DOHH2 (cell line): ENCODE data around the gene PPRC1.

ENCODE experiments used
- H3F3A ChIP-seq: fragments of 200-600 bp; sonication (generic), shearing (Covaris generic); 2 replicates; pipeline ENCODE4 v1.6.0; 2016; ENCODE audit warnings: antibody characterized with exemption, mild to moderate bottlenecking; ENCODE audit not compliant: control insufficient read depth, insufficient read depth
- H3K27ac ChIP-seq: fragments of 200-600 bp; sonication (generic); 2 replicates; pipeline ENCODE4 v1.5.1; 2014; ENCODE audit warnings: low read depth, mild to moderate bottlenecking, low read length, moderate library complexity
- H3K27me3 ChIP-seq: fragments of 200-600 bp; sonication (generic); 2 replicates; pipeline ENCODE4 v1.6.1; 2014; ENCODE audit warnings: mild to moderate bottlenecking, low read length, mixed read lengths; ENCODE audit not compliant: control insufficient read depth
- H3K36me3 ChIP-seq: fragments of 200-600 bp; sonication (generic); 2 replicates; pipeline ENCODE4 v1.6.1; 2014; ENCODE audit warnings: mild to moderate bottlenecking, low read length, moderate library complexity, mixed read lengths; ENCODE audit not compliant: control insufficient read depth
- H3K4me1 ChIP-seq: fragments of 200-600 bp; sonication (generic); 2 replicates; pipeline ENCODE4 v1.6.1; 2014; ENCODE audit warnings: mild to moderate bottlenecking, low read length, mixed read lengths; ENCODE audit not compliant: control insufficient read depth
- H3K4me2 ChIP-seq: fragments of 200-600 bp; sonication (generic); 2 replicates; pipeline ENCODE4 v1.6.0; 2014; ENCODE audit warnings: mild to moderate bottlenecking, low read length, moderate library complexity
- H3K4me3 ChIP-seq: fragments of 200-600 bp; sonication (generic); 2 replicates; pipeline ENCODE4 v1.5.1; 2014; ENCODE audit warnings: mild to moderate bottlenecking, low read length, mixed read lengths
- H3K79me2 ChIP-seq: fragments of 200-600 bp; sonication (generic); 2 replicates; pipeline ENCODE4 v1.6.1; 2014; ENCODE audit warnings: mild to moderate bottlenecking, low read length, mixed read lengths; ENCODE audit not compliant: control insufficient read depth
- H3K9me2 ChIP-seq: fragments of 200-600 bp; sonication (generic); replicated peaks from 2 replicates; pipeline ENCODE4 v1.6.1; 2014; ENCODE audit warnings: mild to moderate bottlenecking, low read length, mixed read lengths; ENCODE audit not compliant: control insufficient read depth
- H3K9me3 ChIP-seq: fragments of 200-600 bp; sonication (generic); 2 replicates; pipeline ENCODE4 v1.6.1; 2014; ENCODE audit warnings: antibody characterized with exemption, low read length, mixed read lengths; ENCODE audit not compliant: control insufficient read depth, insufficient read depth
- H4K20me1 ChIP-seq: fragments of 200-600 bp; sonication (generic); 2 replicates; pipeline ENCODE4 v1.6.0; 2014; ENCODE audit warnings: low read depth, mild to moderate bottlenecking, antibody characterized with exemption, low read length, moderate library complexity; ENCODE audit not compliant: control insufficient read depth, insufficient read depth
- CTCF ChIP-seq: fragments of 200-600 bp; sonication (generic); IDR thresholded peaks from one replicate; pipeline ENCODE4 v1.5.1; 2014; ENCODE audit warnings: antibody characterized with exemption, mild to moderate bottlenecking, low read depth, low read length; ENCODE audit not compliant: poor library complexity, severe bottlenecking
- EZH2phosphoT487 ChIP-seq: fragments of 200-600 bp; sonication (generic); IDR thresholded peaks from 2 replicates; pipeline ENCODE4 v1.6.1; 2017; ENCODE audit warnings: borderline replicate concordance, mild to moderate bottlenecking, antibody characterized with exemption, low read length, moderate library complexity, mixed read lengths

The PPRC1 gene

GRCh38 chr10:102131286-102132170 lies 1.3 kb upstream of the PPRC1 start:
- Histone ChIP-seq H3K4me3 (peak overlapping the region; percentile 93; the same call in 1 of the 2 replicates), H3K9me2 (no peaks in the 10 kb centered on the region), H3K27me3 (no peaks in the 10 kb centered on the region), H4K20me1 (peaks cover 12% of the 10 kb centered on the region; the same call in 1 of the 2 replicates), H3K9me3 (no peaks in the 10 kb centered on the region), H3K4me1 (peaks cover 28% of the 10 kb centered on the region), H3K4me2 (peak overlapping the region; percentile 87), H3K36me3 (peaks cover 35% of the 10 kb centered on the region), H3F3A (no peaks in the 10 kb centered on the region), H3K79me2 (peaks cover 44% of the 10 kb centered on the region), H3K27ac (no peak overlapping the region; the same call in 1 of the 2 replicates)
- no peak for TF ChIP-seq EZH2phosphoT487
- no peak for TF ChIP-seq CTCF

- H3K4me3 ChIP-seq, result peak overlapping the region; percentile 93
- H3K79me2 ChIP-seq, result peaks cover 51% of the 10 kb centered on the region
- H4K20me1 ChIP-seq, result peaks cover 12% of the 10 kb centered on the region; the same call in 1 of the 2 replicates
- H3K9me3 ChIP-seq, result no peaks in the 10 kb centered on the region
- no peaks in the 10 kb centered on the region for H3K27me3 ChIP-seq
- peaks cover 28% of the 10 kb centered on the region for H3K4me1 ChIP-seq
- TF ChIP-seq CTCF, result no peak
- no peak for TF ChIP-seq EZH2phosphoT487
- peak overlapping the region; percentile 87 for H3K4me2 ChIP-seq
- no peaks in the 10 kb centered on the region for H3K9me2 ChIP-seq
- H3K36me3 ChIP-seq, result peaks cover 42% of the 10 kb centered on the region
- no peaks in the 10 kb centered on the region for H3F3A ChIP-seq
- H3K27ac ChIP-seq, result peak overlapping the region; percentile 65
Measured at GRCh38 chr10:102132193-102132562, 662 bp upstream of the PPRC1 start.

- Histone ChIP-seq H3K27me3 (no peaks in the 10 kb centered on the region), H3K9me3 (no peaks in the 10 kb centered on the region), H4K20me1 (peaks cover 12% of the 10 kb centered on the region; the same call in 1 of the 2 replicates), H3K4me3 (peak overlapping the region; percentile 93), H3K4me2 (peak overlapping the region; percentile 87), H3K36me3 (peaks cover 56% of the 10 kb centered on the region), H3K27ac (peak overlapping the region; percentile 65), H3F3A (no peaks in the 10 kb centered on the region), H3K79me2 (peaks cover 65% of the 10 kb centered on the region), H3K9me2 (no peaks in the 10 kb centered on the region), H3K4me1 (peaks cover 28% of the 10 kb centered on the region)
- no peak for TF ChIP-seq CTCF
Measured at GRCh38 chr10:102133373-102134195, 744 bp downstream of the PPRC1 start.
